ENCODE data around the gene TOPBP1. TPM values are rescaled to one million over a fixed set of nuclear protein-coding genes. Genes with fewer than 3 reads are reported as not detected.
"Not testable (repeated sequence)": the region's sequence is repeated elsewhere in the genome, so short reads cannot be mapped to it uniquely, and the experiment has no call there.

Gene TOPBP1
- total and polyA plus RNA-seq, 2 of the 8 experiments (the other 6 are each of a cell fraction or from before 2014, with no cell fraction given): 19.7 to 35.9 TPM

GRCh38 chr3:133665188-133665587, 3.4 kb upstream of the TOPBP1 start:
- H3K27ac ChIP-seq (ENCODE audit: low read depth, low read length); DNase-seq (ENCODE audit: low read depth in 1 of 2, low spot score in 2 of 2); H2BK120ac ChIP-seq (replicated peaks; ENCODE audit: low read depth, low read length); POLR2A ChIA-PET (ENCODE audit: partially characterized antibody); H4K8ac ChIP-seq (ENCODE audit: extremely low read depth, insufficient read depth, low read length); H3K23ac ChIP-seq (ENCODE audit: insufficient read length); H2BK15ac ChIP-seq (ENCODE audit: low read length); H3K14ac ChIP-seq (ENCODE audit: insufficient read length); H4K91ac ChIP-seq (replicated peaks; ENCODE audit: insufficient read length, low read length); H3K4me2 ChIP-seq (ENCODE audit: insufficient read depth in 1 of 2, low read depth in 2 of 2, low read length in 2 of 2); H2AK5ac ChIP-seq (ENCODE audit: low read depth, low read length); H2BK5ac ChIP-seq (ENCODE audit: low read depth, low read length); H3K56ac ChIP-seq (replicated peaks; ENCODE audit: insufficient read length, low read depth, low read length); FAIRE-seq; H4K20me1 ChIP-seq (replicated peaks in 1 of 2; ENCODE audit: control insufficient read depth in 1 of 2, insufficient read depth in 2 of 2, low read length in 2 of 2); H2AFZ ChIP-seq (ENCODE audit: low read length); H4K5ac ChIP-seq (ENCODE audit: insufficient read length, low read depth, low read length); H2BK20ac ChIP-seq (ENCODE audit: low read length); H2BK12ac ChIP-seq (ENCODE audit: low read depth, low read length); H3K36me3 ChIP-seq (ENCODE audit: control insufficient read depth in 2 of 4, insufficient read depth in 4 of 4, low read length in 3 of 4); H3K4me3 ChIP-seq (ENCODE audit: extremely low read depth in 1 of 4, insufficient read depth in 2 of 4, low read depth in 3 of 4, low read length in 4 of 4); H3K4me1 ChIP-seq (replicated peaks in 1 of 4; ENCODE audit: control insufficient read depth in 3 of 4, insufficient read depth in 4 of 4, low read length in 3 of 4); H3K23me2 ChIP-seq (ENCODE audit: low read depth, low read length); H3K79me1 ChIP-seq (ENCODE audit: low read depth, low read length); H3K18ac ChIP-seq (ENCODE audit: extremely low read depth, low read length); H3K27me3 ChIP-seq (replicated peaks in 1 of 4; ENCODE audit: control insufficient read depth in 3 of 4, extremely low read depth in 1 of 4, insufficient read depth in 3 of 4, low read length in 3 of 4); H3K9me3 ChIP-seq (ENCODE audit: insufficient read depth in 2 of 2, low read depth in 1 of 2, low read length in 1 of 2); H3K9ac ChIP-seq (replicated peaks in 1 of 4; ENCODE audit: extremely low read depth in 1 of 4, low read depth in 3 of 4, low read length in 3 of 4); H3K4ac ChIP-seq (replicated peaks; ENCODE audit: insufficient read length, low read depth, low read length): not testable (repeated sequence)
- H3K79me2 ChIP-seq (ENCODE audit: control insufficient read depth in 1 of 2, insufficient read depth in 2 of 2, low read length in 2 of 2): peaks cover 6 to 13% of the 10 kb centered on the region in 2 experiments; a peak in 3 of 4 replicates
- CTCF ChIA-PET (ENCODE audit: partially characterized antibody): interaction anchor here (0.7 to 1.3 kb wide), 4 partner anchors 9 to 685 kb away, joined by 3 to 4 read pairs (median 4); no protein-coding TSS in a partner anchor
- 92% methylated on average over 3 of the region's 3 CpGs; no CpG with 5 or more reads in 1 of the 2 experiments for WGBS, 2 experiments (ENCODE audit: extremely low coverage in 1 of 2, insufficient coverage in 1 of 2, insufficient read length in 1 of 2, insufficient replicate concordance in 2 of 2, low coverage in 1 of 2, low lambda C conversion rate in 2 of 2, missing lambda C conversion rate in 1 of 2)

All from H1 (cell line).